CD4-positive, alpha-beta T cell treated with Interleukin-2 at 100 ng/mL for 4 hours (primary cell): ENCODE results near the gene CDC73.
A peak's percentile ranks its signal among the peaks of the same experiment; 100 is the strongest.
"Not testable (repeated sequence)": the region's sequence is repeated elsewhere in the genome, so short reads cannot be mapped to it uniquely, and the experiment has no call there.

ENCODE experiments used
- DNase-seq: peaks from one replicate; pipeline ENCODE4 v3.0.0-alpha.2; 2020; ENCODE audit warnings: low spot score

The CDC73 gene

GRCh38 chr1:193181536-193181935 is 59.7 kb downstream of the CDC73 start:
- no peak for DNase-seq

GRCh38 chr1:193181985-193182384 is 60.2 kb downstream of the CDC73 start:
- DNase-seq: no peak

DNA sequence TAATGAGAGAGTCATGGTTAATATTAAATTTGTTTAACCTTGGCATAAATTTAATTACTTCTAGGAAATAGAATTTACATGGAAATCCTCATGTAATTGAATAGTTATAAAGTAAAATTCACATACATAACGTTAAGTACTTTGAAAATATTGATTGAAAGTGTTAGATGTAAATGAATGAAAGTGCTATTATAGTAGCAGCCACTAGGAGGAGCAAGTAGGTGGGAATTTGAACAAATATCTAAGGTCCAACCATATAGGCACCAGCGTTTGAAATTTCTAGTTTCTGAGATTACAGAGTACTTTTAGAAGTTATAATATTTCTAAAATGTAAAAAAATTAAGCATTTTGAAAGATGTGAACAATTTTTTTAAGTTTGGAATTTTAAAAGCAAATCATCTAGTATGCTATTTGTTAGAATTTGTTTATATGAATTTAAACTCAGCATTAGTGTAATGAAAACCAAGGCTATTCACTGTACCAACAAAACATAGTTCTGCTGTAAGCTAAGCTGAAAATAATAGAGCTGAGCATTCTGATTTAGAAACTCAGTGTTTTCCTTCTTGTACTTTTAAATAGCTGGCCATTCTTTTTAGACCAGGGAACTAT is 61.3 kb downstream of the CDC73 start:
- DNase-seq: peak; percentile 73

DNA sequence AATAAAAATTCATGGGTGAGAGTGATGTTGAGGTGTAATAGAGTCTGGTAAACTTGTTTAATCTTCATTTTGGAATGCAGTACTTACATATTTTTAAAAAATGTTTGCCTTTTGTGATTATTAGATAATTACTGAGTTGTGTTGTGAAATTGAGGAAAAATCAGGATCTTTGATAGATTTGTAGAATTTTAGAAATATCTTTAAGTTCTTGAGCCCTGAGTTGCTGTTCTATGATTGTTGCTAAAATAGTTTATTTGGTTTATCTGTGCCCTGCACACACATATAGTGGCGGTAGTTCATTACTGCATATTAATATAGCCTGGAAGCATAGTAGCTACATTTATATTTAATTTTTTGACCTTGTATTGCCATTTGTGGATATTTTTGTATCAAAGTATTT is 62.9 kb downstream of the CDC73 start:
- no peak for DNase-seq

DNA sequence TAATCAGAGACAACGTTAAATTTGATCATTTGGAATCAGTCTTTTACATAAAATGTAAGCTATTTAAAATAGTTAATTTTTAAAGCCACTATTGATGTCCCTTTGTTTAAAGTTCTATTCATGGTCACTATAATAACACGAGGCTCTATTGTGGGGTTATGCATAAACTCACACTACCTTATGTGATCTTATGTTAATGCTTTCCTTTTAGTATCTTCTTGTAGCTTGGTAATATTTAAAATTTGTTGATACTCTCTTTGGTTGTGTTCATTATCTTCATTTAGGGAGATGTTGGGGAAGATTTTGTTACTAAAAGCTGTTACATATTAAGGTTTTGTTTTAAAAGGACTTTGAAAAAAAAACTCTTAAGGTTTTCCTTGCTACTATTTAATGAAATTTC is 63.4 kb downstream of the CDC73 start:
- DNase-seq: no peak

GRCh38 chr1:193185901-193186731 is 64.3 kb downstream of the CDC73 start, which contains the start of gene B3GALT2:
Gene B3GALT2 (minus strand): TSS chr1:193186613. CDS start chr1:193181562, 5,051 bp downstream.
- DNase-seq: peak; percentile 32

GRCh38 chr1:193187114-193187513 is 65.3 kb downstream of the CDC73 start:
- no peak for DNase-seq

DNA sequence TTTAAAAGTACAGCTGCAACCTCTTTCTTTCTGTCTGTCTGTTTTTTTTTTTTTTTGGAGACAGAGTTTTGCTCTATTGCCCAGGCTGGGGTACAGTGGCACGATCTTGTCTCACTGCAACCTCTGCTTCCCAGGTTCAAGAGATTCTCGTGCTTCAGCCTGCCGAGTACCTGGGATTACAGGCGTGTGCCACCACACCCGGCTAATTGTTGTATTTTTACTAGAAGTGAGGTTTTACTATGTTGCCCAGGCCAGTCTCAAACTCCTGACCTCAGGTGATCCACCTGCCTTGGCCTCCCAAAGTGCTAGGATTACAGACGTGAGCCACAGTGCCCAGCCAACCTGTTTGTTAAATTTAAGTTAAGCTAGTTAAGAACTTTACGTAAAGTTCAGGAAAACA is 67.1 kb downstream of the CDC73 start:
- DNase-seq: not testable (repeated sequence)

GRCh38 chr1:193189442-193190095 is 67.7 kb downstream of the CDC73 start:
- no peak for DNase-seq

GRCh38 chr1:193190096-193190744 is 68.4 kb downstream of the CDC73 start:
- DNase-seq: peak; percentile 16

- no peak for DNase-seq
These were observed 70.8 kb downstream of the CDC73 start for GRCh38 chr1:193192586-193192985.

GRCh38 chr1:193199940-193200339 is 78.1 kb downstream of the CDC73 start:
- no peak for DNase-seq

- no peak for DNase-seq
These were observed 79.2 kb downstream of the CDC73 start for GRCh38 chr1:193201021-193201420.

GRCh38 chr1:193210996-193211395 is 89.2 kb downstream of the CDC73 start:
- DNase-seq: no peak

GRCh38 chr1:193211539-193211938 is 89.7 kb downstream of the CDC73 start:
- peak; percentile 2 for DNase-seq

- no peak for DNase-seq
These were observed 90.8 kb downstream of the CDC73 start for GRCh38 chr1:193212637-193213036.

DNA sequence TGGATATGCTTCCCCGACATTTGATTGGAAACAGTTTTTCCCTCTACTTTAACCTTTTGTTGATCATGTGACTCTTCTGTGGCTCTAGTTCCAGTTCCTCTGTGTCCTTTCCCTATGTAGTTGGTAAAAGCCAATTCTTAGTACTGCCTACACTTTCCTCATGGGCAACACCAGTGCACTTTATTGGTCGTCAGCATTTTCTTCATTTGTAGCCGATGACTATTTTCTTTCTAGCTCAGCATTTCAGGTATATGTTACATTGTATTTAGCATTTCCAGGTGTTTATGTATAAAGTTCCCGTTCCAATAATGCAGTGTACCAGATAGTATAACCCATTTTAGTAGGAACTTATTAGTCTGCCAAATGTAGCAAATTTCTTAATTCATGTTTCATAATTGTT is 92.2 kb downstream of the CDC73 start:
- no peak for DNase-seq

DNA sequence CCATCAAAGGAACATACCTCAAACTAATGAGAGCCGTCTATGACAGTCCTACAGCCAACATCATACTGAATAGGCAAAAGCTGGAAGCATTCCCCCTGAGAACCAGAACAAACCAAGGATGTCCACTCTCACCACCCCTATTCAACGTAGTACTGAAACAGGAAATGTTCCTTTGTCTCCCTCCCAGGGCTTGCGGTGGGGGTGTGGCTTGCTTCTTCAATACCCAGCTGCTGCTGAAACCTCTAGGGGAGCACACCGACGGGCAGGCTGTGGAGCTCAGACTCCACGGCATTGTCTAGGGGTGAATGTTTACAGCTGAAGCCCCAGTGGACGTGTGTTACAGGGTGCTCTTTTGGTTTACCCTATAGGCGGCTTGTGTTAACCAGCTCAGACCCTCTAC is 95.1 kb downstream of the CDC73 start:
- no peak for DNase-seq

DNA sequence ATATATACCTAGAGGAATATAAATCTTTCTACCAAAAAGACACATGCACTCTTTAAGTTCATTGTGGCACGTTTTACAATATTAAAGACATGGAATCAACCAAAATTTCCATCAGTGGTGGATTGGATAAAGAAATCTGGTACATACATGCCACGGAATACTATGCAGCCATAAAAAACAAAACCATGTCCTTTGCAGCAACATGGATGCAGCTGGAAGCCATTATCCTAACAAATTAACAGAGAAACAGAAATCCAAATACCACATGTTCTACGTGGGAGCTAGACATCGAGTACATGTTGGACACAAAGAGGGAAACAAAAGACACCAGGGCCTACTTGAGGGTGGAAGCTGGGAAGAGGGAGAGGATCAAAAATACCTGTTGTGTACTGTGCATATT is 97.6 kb downstream of the CDC73 start:
- no peak for DNase-seq

GRCh38 chr1:193221651-193222050 is 99.8 kb downstream of the CDC73 start:
- no peak for DNase-seq

GRCh38 chr1:193222056-193222615 is 100.3 kb downstream of the CDC73 start:
- no peak for DNase-seq

DNA sequence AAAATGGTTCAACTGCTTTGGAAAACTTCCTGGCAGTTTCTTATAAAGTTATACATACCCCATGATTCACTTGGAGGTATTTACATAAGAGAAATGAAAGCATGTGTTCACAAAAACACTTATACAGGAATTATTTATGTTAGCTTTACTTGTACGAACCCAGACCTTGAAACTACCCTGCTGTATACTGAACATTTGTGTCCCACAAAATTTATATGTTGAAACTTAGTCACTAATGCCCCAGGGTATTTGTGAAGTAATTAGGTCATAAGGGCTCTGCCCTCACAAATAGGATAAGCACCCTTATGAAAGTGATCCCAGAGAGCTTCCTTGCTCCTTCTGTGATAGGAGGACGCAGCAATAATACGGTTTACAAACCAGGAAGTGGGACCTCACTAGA is 107.3 kb downstream of the CDC73 start:
- DNase-seq: no peak
